ENCODE data around the gene RCC1.

DNA sequence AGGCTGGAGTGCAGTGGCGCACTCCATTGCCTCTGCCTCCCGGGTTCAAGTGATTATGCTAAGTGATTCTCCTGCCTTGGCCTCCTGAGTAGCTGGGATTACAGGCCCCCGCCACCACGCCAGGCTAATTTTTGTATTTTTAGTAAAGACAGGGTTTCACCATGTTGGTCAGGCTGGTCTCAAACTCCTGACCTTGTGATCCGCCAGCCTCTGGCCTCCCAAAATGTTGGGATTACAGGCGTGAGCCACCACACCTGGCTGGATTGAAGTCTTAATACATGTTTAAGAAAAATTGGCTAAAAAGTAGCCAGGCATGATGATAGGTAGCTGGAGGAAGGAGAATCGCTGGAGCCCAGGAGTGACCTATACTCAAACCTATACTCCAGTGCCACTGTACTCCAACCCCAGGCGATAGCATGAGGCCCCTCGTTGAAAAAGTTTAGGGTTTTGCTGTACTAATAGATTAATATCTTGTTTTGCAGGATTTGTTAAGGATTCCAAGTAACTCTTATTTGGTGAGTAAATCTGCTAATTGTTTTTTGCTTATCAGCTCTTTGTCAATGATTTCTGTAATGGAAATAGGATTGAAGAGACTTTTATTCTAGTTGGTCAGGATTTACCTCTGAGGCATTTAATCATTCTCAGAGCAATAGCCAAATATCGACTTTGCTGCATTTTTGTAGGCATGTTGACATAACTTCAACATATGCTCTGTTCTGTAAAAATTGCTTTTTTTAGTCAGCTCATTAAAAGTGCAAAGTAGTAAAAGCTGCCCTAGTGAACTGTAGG, 2.0 kb downstream of the RCC1 start:
- TF ChIP-seq, protein P1, sequence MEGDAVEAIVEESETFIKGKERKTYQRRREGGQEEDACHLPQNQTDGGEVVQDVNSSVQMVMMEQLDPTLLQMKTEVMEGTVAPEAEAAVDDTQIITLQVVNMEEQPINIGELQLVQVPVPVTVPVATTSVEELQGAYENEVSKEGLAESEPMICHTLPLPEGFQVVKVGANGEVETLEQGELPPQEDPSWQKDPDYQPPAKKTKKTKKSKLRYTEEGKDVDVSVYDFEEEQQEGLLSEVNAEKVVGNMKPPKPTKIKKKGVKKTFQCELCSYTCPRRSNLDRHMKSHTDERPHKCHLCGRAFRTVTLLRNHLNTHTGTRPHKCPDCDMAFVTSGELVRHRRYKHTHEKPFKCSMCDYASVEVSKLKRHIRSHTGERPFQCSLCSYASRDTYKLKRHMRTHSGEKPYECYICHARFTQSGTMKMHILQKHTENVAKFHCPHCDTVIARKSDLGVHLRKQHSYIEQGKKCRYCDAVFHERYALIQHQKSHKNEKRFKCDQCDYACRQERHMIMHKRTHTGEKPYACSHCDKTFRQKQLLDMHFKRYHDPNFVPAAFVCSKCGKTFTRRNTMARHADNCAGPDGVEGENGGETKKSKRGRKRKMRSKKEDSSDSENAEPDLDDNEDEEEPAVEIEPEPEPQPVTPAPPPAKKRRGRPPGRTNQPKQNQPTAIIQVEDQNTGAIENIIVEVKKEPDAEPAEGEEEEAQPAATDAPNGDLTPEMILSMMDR (conservative IDR thresholded peaks at IDR 0.05; ENCODE audit: low read depth in 2 of 2) = no peak
- TF ChIP-seq EZH2phosphoT487 (IDR thresholded peaks at IDR 0.05; ENCODE audit: unreplicated experiment) (no peak), EZH2 (IDR thresholded peaks at IDR 0.05; ENCODE audit: low read depth, unreplicated experiment) (no peak), POLR2AphosphoS5 (IDR thresholded peaks at IDR 0.05; ENCODE audit: low read depth) (peak; percentile 31; the same call in 1 of the 2 replicates)
- TF ChIP-seq, protein P2, sequence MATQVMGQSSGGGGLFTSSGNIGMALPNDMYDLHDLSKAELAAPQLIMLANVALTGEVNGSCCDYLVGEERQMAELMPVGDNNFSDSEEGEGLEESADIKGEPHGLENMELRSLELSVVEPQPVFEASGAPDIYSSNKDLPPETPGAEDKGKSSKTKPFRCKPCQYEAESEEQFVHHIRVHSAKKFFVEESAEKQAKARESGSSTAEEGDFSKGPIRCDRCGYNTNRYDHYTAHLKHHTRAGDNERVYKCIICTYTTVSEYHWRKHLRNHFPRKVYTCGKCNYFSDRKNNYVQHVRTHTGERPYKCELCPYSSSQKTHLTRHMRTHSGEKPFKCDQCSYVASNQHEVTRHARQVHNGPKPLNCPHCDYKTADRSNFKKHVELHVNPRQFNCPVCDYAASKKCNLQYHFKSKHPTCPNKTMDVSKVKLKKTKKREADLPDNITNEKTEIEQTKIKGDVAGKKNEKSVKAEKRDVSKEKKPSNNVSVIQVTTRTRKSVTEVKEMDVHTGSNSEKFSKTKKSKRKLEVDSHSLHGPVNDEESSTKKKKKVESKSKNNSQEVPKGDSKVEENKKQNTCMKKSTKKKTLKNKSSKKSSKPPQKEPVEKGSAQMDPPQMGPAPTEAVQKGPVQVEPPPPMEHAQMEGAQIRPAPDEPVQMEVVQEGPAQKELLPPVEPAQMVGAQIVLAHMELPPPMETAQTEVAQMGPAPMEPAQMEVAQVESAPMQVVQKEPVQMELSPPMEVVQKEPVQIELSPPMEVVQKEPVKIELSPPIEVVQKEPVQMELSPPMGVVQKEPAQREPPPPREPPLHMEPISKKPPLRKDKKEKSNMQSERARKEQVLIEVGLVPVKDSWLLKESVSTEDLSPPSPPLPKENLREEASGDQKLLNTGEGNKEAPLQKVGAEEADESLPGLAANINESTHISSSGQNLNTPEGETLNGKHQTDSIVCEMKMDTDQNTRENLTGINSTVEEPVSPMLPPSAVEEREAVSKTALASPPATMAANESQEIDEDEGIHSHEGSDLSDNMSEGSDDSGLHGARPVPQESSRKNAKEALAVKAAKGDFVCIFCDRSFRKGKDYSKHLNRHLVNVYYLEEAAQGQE (IDR thresholded peaks at IDR 0.05; ENCODE audit: unreplicated experiment) = no peak

Data from GM23338 (cell line).